Ishikawa (cell line): ENCODE data around the gene MYG1.

Source experiments
- CEBPB ChIP-seq: IDR thresholded peaks from 2 replicates; pipeline ENCODE4 v1.6.1; 2012
- CREB1 ChIP-seq: IDR thresholded peaks from 2 replicates; pipeline ENCODE4 v1.6.1; 2012; ENCODE audit warnings: low read depth
- EGR1 ChIP-seq: IDR thresholded peaks from 2 replicates; pipeline ENCODE4 v1.6.1; 2012
- EP300 ChIP-seq: IDR thresholded peaks from 2 replicates; pipeline ENCODE4 v1.6.1; 2012; ENCODE audit warnings: borderline replicate concordance
- FOXM1 ChIP-seq: IDR thresholded peaks from 2 replicates; pipeline ENCODE4 v1.6.1; 2012; ENCODE audit warnings: low read depth, borderline replicate concordance
- NFIC ChIP-seq: IDR thresholded peaks from 2 replicates; pipeline ENCODE4 v1.6.1; 2012
- RAD21 ChIP-seq: IDR thresholded peaks from 2 replicates; pipeline ENCODE4 v1.6.1; 2012; ENCODE audit warnings: low read depth
- TAF1 ChIP-seq: IDR thresholded peaks from 2 replicates; pipeline ENCODE4 v1.6.1; 2012; ENCODE audit warnings: low read depth, mild to moderate bottlenecking
- TCF12 ChIP-seq: IDR thresholded peaks from 2 replicates; pipeline ENCODE4 v1.6.1; 2012; ENCODE audit warnings: low read depth
- TEAD4 ChIP-seq: IDR thresholded peaks from 2 replicates; pipeline ENCODE4 v1.6.1; 2012
- YY1 ChIP-seq: IDR thresholded peaks from 2 replicates; pipeline ENCODE4 v1.6.1; 2012; ENCODE audit warnings: low read depth
- ZBTB7A ChIP-seq: IDR thresholded peaks from 2 replicates; pipeline ENCODE4 v1.6.1; 2012; ENCODE audit warnings: low read depth
- TF ChIP-seq, protein P1 (sequence below): IDR thresholded peaks from 2 replicates; pipeline ENCODE4 v1.6.1; 2012
- TF ChIP-seq, protein P2 (sequence below): IDR thresholded peaks from 2 replicates; pipeline ENCODE4 v1.6.1; 2012
- TF ChIP-seq, protein P3 (sequence below): IDR thresholded peaks from 2 replicates; pipeline ENCODE4 v1.6.1; 2012; ENCODE audit warnings: low read depth, mild to moderate bottlenecking

MYG1 gene, protein sequence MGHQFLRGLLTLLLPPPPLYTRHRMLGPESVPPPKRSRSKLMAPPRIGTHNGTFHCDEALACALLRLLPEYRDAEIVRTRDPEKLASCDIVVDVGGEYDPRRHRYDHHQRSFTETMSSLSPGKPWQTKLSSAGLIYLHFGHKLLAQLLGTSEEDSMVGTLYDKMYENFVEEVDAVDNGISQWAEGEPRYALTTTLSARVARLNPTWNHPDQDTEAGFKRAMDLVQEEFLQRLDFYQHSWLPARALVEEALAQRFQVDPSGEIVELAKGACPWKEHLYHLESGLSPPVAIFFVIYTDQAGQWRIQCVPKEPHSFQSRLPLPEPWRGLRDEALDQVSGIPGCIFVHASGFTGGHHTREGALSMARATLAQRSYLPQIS

DNA sequence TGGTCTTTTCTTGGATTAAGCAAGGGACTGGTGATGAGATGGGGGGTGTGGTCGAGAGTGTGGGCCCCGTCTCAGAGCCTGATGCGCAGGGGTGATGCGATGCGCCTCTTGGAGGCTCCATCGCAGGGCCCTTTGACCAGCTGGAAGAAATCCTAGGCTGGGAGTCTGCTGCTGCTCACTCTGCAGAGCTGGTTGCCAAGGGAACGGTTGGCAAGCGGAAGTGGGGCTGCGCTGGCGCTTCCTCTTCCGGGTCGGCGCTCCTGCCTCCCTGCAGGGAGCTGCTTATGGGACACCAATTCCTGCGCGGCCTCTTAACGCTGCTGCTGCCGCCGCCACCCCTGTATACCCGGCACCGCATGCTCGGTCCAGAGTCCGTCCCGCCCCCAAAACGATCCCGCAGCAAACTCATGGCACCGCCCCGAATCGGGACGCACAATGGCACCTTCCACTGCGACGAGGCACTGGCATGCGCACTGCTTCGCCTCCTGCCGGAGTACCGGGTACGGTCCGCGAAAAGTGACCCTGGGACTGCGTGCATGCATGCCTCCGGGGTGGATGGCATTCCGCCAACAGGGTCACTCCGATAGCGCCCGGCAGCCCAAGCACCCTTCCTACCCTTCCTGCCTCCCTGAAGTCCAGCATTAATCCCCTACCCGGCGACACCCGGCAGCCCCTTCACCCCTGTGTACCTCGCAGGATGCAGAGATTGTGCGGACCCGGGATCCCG is at the start of gene MYG1:
Gene MYG1 (plus strand): TSS at position 242 of the 727 bp plus-strand sequence. CDS start 43 bp downstream, at position 285.
- TF ChIP-seq EP300 (peak; percentile 48; the same call in 1 of the 2 replicates), CREB1 (no peak), CEBPB (no peak), TAF1 (peak; percentile 84), YY1 (peak; percentile 83), EGR1 (no peak), TCF12 (peak; percentile 80), ZBTB7A (no peak), FOXM1 (no peak), NFIC (peak; percentile 67), RAD21 (no peak), TEAD4 (peak; percentile 27; the same call in 1 of the 2 replicates)
- TF ChIP-seq, protein P1, sequence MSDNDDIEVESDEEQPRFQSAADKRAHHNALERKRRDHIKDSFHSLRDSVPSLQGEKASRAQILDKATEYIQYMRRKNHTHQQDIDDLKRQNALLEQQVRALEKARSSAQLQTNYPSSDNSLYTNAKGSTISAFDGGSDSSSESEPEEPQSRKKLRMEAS = peak; percentile 89
- TF ChIP-seq, protein P2, sequence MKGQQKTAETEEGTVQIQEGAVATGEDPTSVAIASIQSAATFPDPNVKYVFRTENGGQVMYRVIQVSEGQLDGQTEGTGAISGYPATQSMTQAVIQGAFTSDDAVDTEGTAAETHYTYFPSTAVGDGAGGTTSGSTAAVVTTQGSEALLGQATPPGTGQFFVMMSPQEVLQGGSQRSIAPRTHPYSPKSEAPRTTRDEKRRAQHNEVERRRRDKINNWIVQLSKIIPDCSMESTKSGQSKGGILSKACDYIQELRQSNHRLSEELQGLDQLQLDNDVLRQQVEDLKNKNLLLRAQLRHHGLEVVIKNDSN = 0 out of 2 replicates have a peak, but pooled peaks have one; percentile 19
- TF ChIP-seq, protein P3, sequence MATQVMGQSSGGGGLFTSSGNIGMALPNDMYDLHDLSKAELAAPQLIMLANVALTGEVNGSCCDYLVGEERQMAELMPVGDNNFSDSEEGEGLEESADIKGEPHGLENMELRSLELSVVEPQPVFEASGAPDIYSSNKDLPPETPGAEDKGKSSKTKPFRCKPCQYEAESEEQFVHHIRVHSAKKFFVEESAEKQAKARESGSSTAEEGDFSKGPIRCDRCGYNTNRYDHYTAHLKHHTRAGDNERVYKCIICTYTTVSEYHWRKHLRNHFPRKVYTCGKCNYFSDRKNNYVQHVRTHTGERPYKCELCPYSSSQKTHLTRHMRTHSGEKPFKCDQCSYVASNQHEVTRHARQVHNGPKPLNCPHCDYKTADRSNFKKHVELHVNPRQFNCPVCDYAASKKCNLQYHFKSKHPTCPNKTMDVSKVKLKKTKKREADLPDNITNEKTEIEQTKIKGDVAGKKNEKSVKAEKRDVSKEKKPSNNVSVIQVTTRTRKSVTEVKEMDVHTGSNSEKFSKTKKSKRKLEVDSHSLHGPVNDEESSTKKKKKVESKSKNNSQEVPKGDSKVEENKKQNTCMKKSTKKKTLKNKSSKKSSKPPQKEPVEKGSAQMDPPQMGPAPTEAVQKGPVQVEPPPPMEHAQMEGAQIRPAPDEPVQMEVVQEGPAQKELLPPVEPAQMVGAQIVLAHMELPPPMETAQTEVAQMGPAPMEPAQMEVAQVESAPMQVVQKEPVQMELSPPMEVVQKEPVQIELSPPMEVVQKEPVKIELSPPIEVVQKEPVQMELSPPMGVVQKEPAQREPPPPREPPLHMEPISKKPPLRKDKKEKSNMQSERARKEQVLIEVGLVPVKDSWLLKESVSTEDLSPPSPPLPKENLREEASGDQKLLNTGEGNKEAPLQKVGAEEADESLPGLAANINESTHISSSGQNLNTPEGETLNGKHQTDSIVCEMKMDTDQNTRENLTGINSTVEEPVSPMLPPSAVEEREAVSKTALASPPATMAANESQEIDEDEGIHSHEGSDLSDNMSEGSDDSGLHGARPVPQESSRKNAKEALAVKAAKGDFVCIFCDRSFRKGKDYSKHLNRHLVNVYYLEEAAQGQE = no peak

DNA sequence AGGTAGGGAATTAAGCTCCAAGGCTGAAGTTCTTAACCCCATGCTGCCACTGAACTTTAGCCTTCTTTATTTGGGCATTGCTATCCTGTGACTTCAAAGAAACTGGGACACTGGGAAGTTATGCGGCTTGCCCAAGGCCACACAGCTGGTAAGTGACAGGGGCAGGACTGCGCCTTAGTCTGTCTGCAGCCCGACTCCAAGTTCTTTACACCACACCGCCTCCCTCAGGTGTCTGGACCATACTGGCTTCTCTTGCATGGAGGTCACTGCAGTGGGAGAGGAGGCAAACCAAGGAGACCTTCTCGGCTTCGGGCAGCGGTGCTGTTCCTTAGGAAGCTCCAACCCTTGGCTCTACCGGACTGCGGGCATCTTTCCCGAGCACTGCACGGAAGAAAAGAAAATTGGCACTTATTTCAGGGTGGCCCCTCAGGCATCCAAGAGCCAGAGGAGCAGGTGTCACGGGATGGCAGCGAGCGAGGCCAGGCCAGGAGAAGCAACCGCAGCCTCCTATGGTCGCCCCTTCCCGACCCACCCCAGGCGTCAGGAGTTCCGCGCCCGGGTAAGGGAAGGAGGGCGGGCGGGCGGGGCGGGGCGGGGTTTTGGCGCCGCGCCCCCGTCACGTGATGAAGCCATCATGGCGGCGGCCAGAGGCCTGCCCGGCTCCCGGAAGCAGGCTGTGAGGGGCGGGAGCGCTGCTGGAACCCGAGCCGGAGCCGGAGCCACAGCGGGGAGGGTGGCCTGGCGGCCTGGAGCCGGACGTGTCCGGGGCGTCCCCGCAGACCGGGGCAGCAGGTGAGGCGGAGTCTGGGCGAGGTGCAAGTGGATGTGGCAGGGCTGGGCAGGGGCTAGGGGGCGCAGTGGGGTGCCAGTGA is 47.8 kb upstream of the MYG1 start:
- TF ChIP-seq, protein P2 = peak; percentile 95
- TF ChIP-seq EGR1 (no peak; the same call in 1 of the 2 replicates), NFIC (peak; percentile 58; the same call in 1 of the 2 replicates), CEBPB (no peak), FOXM1 (no peak; the same call in 1 of the 2 replicates), TEAD4 (peak; percentile 26; the same call in 1 of the 2 replicates), YY1 (peak; percentile 95), TAF1 (peak; percentile 77), ZBTB7A (peak; percentile 80; the same call in 1 of the 2 replicates), EP300 (no peak), CREB1 (no peak), TCF12 (peak; percentile 11; the same call in 1 of the 2 replicates), RAD21 (peak; percentile 76)
- TF ChIP-seq, protein P3 = no peak
- TF ChIP-seq, protein P1 = 0 out of 2 replicates have a peak, but pooled peaks have one; percentile 18

DNA sequence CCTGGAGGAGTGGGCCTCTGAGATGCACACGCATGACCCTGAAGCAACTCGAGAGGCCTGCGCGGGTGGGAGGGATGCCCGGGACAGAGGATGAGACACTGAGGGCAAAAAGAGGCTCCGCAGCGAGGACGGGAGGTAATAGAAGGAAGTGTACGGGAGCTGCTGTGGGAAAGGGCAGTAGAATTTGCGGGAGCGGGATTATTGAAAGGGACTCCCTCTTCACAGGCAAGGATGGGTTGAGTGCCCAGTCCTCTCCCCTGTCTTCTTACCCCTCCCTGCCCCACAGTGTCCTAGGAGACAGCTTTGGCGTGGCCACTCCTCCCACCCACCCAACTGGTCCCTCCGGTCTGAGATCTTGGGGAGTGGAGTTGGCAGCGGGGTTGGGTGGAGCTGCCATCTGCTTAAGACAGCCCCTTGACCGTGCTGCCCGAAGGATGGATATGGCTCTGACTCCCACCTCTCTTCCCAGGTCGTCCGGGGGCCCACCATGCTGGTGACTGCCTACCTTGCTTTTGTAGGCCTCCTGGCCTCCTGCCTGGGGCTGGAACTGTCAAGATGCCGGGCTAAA is 47.1 kb upstream of the MYG1 start:
- peak; percentile 20; the same call in 1 of the 2 replicates for TF ChIP-seq YY1
- no peak for TF ChIP-seq CREB1
- TF ChIP-seq, protein P1 = peak; percentile 16; the same call in 1 of the 2 replicates
- no peak for TF ChIP-seq CEBPB
- peak; percentile 55 for TF ChIP-seq NFIC
- TF ChIP-seq, protein P2 = no peak
- TF ChIP-seq EGR1 = peak; percentile 26; the same call in 1 of the 2 replicates
- TF ChIP-seq EP300 = peak; percentile 34; the same call in 1 of the 2 replicates
- peak; percentile 14; the same call in 1 of the 2 replicates for TF ChIP-seq TCF12
- no peak; the same call in 1 of the 2 replicates for TF ChIP-seq FOXM1
- no peak for TF ChIP-seq ZBTB7A
